GM19099 (cell line): ENCODE measurements around the gene S100A7.

Experiments used
- POLR2A ChIP-seq: IDR thresholded peaks from 3 replicates; pipeline ENCODE4 v1.6.1; 2011; ENCODE audit warnings: low read depth; ENCODE audit not compliant: insufficient read length; ENCODE audit errors: extremely low read depth

The S100A7 gene

GRCh38 chr1:153485863-153486262 lies 25.4 kb upstream of the S100A7 start:
- no peak for TF ChIP-seq POLR2A

GRCh38 chr1:153483776-153484175 lies 23.3 kb upstream of the S100A7 start:
- TF ChIP-seq POLR2A, result no peak

GRCh38 chr1:153481124-153481523 lies 20.7 kb upstream of the S100A7 start:
- no peak for TF ChIP-seq POLR2A

- no peak for TF ChIP-seq POLR2A
Measured at GRCh38 chr1:153478692-153479618, 18.5 kb upstream of the S100A7 start.

GRCh38 chr1:153478047-153478691 lies 17.7 kb upstream of the S100A7 start:
- TF ChIP-seq POLR2A, result no peak

GRCh38 chr1:153476491-153477093 lies 16.1 kb upstream of the S100A7 start:
- no peak for TF ChIP-seq POLR2A

GRCh38 chr1:153475282-153475681 lies 14.8 kb upstream of the S100A7 start:
- TF ChIP-seq POLR2A, result no peak

GRCh38 chr1:153474347-153474746 lies 13.9 kb upstream of the S100A7 start:
- TF ChIP-seq POLR2A, result no peak

- TF ChIP-seq POLR2A, result no peak
Measured at GRCh38 chr1:153470707-153471106, 10.3 kb upstream of the S100A7 start.

- TF ChIP-seq POLR2A, result no peak
Measured at GRCh38 chr1:153466908-153467307, 6.5 kb upstream of the S100A7 start.

- TF ChIP-seq POLR2A, result no peak
Measured at GRCh38 chr1:153465811-153466636, 5.6 kb upstream of the S100A7 start.

- TF ChIP-seq POLR2A, result no peak
Measured at GRCh38 chr1:153459655-153460054, 796 bp downstream of the S100A7 start.

GRCh38 chr1:153456396-153456795 lies 4.1 kb downstream of the S100A7 start:
- no peak for TF ChIP-seq POLR2A

- TF ChIP-seq POLR2A, result no peak
Measured at GRCh38 chr1:153447498-153448170, 12.8 kb downstream of the S100A7 start.

- no peak for TF ChIP-seq POLR2A
Measured at GRCh38 chr1:153444078-153444477, 16.4 kb downstream of the S100A7 start.

GRCh38 chr1:153443486-153443885 lies 17.0 kb downstream of the S100A7 start:
- no peak for TF ChIP-seq POLR2A
